NT2/D1 (cell line): ENCODE measurements around the gene PRPSAP2.

Experiments used
- DNase-seq: peaks from one replicate; pipeline ENCODE4 v3.0.0-alpha.2; 2011; ENCODE audit warnings: low read depth, low spot score
- H3K27me3 ChIP-seq: 2 replicates; pipeline ENCODE4 v1.6.0; 2011; ENCODE audit warnings: mild to moderate bottlenecking; ENCODE audit not compliant: insufficient read length, insufficient read depth
- H3K36me3 ChIP-seq: 2 replicates; pipeline ENCODE4 v1.6.1; 2011; ENCODE audit warnings: mild to moderate bottlenecking, low read length, mixed read lengths; ENCODE audit not compliant: insufficient read depth, insufficient read length
- H3K4me1 ChIP-seq: 2 replicates; pipeline ENCODE4 v1.5.1; 2011; ENCODE audit not compliant: insufficient read depth, insufficient read length
- H3K4me3 ChIP-seq: 2 replicates; pipeline ENCODE4 v1.5.1; 2011; ENCODE audit warnings: low read depth; ENCODE audit not compliant: insufficient read length
- H3K9ac ChIP-seq: 2 replicates; pipeline ENCODE4 v1.6.0; 2011; ENCODE audit warnings: low read depth; ENCODE audit not compliant: insufficient read length
- H3K9me3 ChIP-seq: 2 replicates; pipeline ENCODE4 v1.5.1; 2011; ENCODE audit warnings: mild to moderate bottlenecking, low read length; ENCODE audit not compliant: insufficient read depth
- SUZ12 ChIP-seq: IDR thresholded peaks from 2 replicates; pipeline ENCODE4 v1.6.1; 2011; ENCODE audit not compliant: insufficient read length, insufficient read depth; ENCODE audit errors: extremely low read depth
- YY1 ChIP-seq: IDR thresholded peaks from 2 replicates; pipeline ENCODE4 v1.6.1; 2011; ENCODE audit not compliant: insufficient read length, insufficient read depth
- ZNF274 ChIP-seq: IDR thresholded peaks from 2 replicates; pipeline ENCODE4 v1.6.1; 2011; ENCODE audit warnings: mild to moderate bottlenecking, low read depth, low read length

PRPSAP2 gene

GRCh38 chr17:18971801-18972200 is 113.9 kb downstream of the PRPSAP2 start:
- H3K9ac ChIP-seq = no peak overlapping the region
- H3K9me3 ChIP-seq = no peaks in the 10 kb centered on the region
- peaks cover 54% of the 10 kb centered on the region for H3K36me3 ChIP-seq
- H3K4me1 ChIP-seq = peaks cover 16% of the 10 kb centered on the region
- TF ChIP-seq ZNF274 (no peak), SUZ12 (no peak), YY1 (no peak)
- no peaks in the 10 kb centered on the region for H3K27me3 ChIP-seq
- no peak for DNase-seq
- H3K4me3 ChIP-seq = no peak overlapping the region

- TF ChIP-seq YY1 (no peak), ZNF274 (no peak), SUZ12 (no peak)
- H3K9ac ChIP-seq = no peak overlapping the region
- no peaks in the 10 kb centered on the region for H3K4me1 ChIP-seq
- H3K4me3 ChIP-seq = no peak overlapping the region
- no peaks in the 10 kb centered on the region for H3K9me3 ChIP-seq
- no peak for DNase-seq
- H3K36me3 ChIP-seq = peaks cover 82% of the 10 kb centered on the region
- H3K27me3 ChIP-seq = no peaks in the 10 kb centered on the region
Observed at GRCh38 chr17:18974407-18975149, 116.6 kb downstream of the PRPSAP2 start.

DNA sequence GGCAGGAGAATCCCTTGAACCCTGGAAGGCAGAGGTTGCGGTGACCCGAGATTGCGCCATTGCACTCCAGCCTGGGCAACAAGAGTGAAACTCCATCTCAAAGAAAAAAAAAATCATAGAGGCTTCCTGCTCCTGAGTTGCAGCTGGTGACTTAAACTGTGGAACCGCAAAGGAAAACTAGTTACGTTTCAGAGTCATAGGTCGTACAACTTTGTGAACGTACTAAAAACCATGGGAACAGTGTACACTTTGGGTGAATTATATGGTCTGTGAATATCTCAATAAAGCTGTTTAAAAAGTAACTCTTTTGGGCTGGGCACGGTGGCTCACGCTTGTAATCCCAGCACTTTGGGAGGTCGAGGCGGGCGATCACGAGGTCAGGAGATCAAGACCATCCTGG is 117.7 kb downstream of the PRPSAP2 start:
- H3K4me3 ChIP-seq = no peak overlapping the region
- peaks cover 81% of the 10 kb centered on the region for H3K36me3 ChIP-seq
- peaks cover 4% of the 10 kb centered on the region for H3K4me1 ChIP-seq
- no peak for DNase-seq
- TF ChIP-seq ZNF274 (no peak), SUZ12 (no peak), YY1 (no peak)
- no peak overlapping the region for H3K9ac ChIP-seq
- H3K9me3 ChIP-seq = no peaks in the 10 kb centered on the region
- no peaks in the 10 kb centered on the region for H3K27me3 ChIP-seq

GRCh38 chr17:18976201-18976600 is 118.3 kb downstream of the PRPSAP2 start:
- H3K36me3 ChIP-seq = peaks cover 75% of the 10 kb centered on the region
- DNase-seq = no peak
- H3K9ac ChIP-seq = no peak overlapping the region
- TF ChIP-seq ZNF274 (no peak), YY1 (no peak), SUZ12 (no peak)
- no peak overlapping the region for H3K4me3 ChIP-seq
- no peaks in the 10 kb centered on the region for H3K27me3 ChIP-seq
- peaks cover 6% of the 10 kb centered on the region for H3K4me1 ChIP-seq
- no peaks in the 10 kb centered on the region for H3K9me3 ChIP-seq

DNA sequence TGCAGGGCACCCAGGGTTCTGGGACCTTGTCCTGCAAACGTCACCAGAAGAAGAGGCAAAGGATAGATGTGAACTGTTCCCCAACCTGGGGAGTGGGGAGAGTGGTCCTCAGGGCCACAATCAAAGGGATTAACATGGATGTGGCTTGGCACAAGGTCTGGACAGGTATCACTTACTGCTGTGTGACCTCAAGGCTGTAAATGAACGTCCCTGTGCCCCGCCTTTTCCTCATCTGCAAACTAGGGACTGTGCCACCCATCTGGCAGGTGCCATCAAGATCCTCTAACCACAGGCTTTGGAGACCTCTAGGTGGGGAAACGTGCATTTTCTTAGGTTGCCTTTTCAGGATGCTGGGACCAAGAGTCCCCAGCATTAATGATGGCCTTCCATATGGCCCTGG is 119.1 kb downstream of the PRPSAP2 start:
- Histone ChIP-seq H3K9ac (no peak overlapping the region), H3K27me3 (no peaks in the 10 kb centered on the region), H3K36me3 (peaks cover 67% of the 10 kb centered on the region), H3K9me3 (no peaks in the 10 kb centered on the region), H3K4me1 (peaks cover 10% of the 10 kb centered on the region), H3K4me3 (no peak overlapping the region)
- no peak for DNase-seq
- no peak for TF ChIP-seq SUZ12
- TF ChIP-seq ZNF274 = no peak
- TF ChIP-seq YY1 = no peak

DNA sequence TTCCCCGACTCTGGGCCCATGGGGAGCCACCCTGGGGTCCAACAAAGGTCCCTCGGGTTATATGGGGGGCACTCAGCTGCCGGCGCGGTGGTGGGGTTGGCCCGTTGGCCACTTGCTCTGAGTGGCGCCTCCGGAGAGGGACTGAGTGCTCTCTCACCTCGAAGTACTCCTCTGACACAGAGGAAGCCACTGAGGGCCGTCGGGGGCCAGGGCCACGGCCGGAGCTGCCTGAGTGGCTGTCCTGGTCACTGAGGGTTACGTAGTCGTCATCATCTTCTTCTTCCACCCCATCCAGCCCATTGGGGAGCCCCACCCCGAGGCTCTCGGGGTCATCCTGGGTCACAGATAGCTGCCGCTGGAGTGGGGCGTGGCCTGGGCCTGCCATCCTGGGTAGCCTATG is 119.7 kb downstream of the PRPSAP2 start:
- TF ChIP-seq SUZ12 = no peak
- no peak for TF ChIP-seq ZNF274
- TF ChIP-seq YY1 = no peak
- DNase-seq = no peak
- Histone ChIP-seq H3K36me3 (peaks cover 64% of the 10 kb centered on the region), H3K4me3 (no peak overlapping the region), H3K27me3 (no peaks in the 10 kb centered on the region), H3K9ac (no peak overlapping the region), H3K9me3 (no peaks in the 10 kb centered on the region), H3K4me1 (peaks cover 15% of the 10 kb centered on the region)

- TF ChIP-seq YY1 (no peak), ZNF274 (no peak), SUZ12 (no peak)
- Histone ChIP-seq H3K9me3 (no peaks in the 10 kb centered on the region), H3K9ac (no peak overlapping the region), H3K36me3 (peaks cover 63% of the 10 kb centered on the region), H3K4me3 (no peak overlapping the region), H3K27me3 (no peaks in the 10 kb centered on the region), H3K4me1 (peaks cover 17% of the 10 kb centered on the region)
- DNase-seq = no peak
Observed at GRCh38 chr17:18978050-18978449, 120.1 kb downstream of the PRPSAP2 start.
